Measurements from ENCODE around the gene MEP1A. TPM values are rescaled to one million over a fixed set of nuclear protein-coding genes. Genes with fewer than 3 reads are reported as not detected.
"Not testable (repeated sequence)": the region's sequence is repeated elsewhere in the genome, so short reads cannot be mapped to it uniquely, and the experiment has no call there.

Gene MEP1A
- total and polyA plus RNA-seq, 7 donors, result 0.36 to 45.6 (median 41.0) TPM; not detected in 3

DNA sequence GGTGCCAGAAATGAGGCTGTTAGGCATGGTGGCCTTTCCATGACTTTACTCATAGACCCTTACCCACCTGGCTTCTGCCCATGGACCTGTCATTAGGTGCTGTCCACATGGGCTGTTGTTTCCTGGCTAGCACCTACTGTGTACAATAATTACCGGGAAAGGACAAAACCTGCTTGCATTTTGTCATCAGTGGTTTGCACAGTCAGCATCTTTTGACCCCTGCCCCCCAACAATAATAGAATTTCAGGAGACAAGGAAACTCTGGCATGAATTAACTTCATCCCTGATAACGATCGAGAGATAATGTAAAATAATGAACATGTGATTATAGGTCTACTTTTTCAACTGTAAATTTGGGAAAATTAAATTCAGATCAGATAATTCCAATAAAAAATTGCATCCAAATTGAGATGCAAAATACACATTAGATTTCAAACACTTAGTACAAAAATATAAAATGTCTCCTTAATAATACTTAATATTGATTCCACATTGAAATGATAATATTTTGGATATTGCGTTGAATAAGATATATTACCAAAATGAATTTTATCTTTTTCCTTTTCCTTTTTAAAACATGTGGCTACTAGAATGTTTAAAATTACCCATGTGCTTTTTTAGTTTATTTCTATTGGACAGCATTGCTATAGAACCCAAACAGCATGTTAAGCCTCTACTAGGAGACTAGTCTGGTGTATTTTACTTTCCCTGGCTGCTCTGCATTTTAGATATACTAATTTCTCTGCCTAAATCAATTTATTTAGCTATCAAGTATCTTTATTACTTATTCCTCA lies 34.0 kb upstream of the MEP1A start:
- Histone ChIP-seq H3K4me1 (no peaks in the 10 kb centered on the region), H3K4me3 (no peak overlapping the region), H3K27me3 (no peaks in the 10 kb centered on the region), H3K36me3 (no peaks in the 10 kb centered on the region), H3K27ac (no peak overlapping the region), H3K9me3 (no peaks in the 10 kb centered on the region)
- no peak for DNase-seq
- TF ChIP-seq POLR2A (IDR thresholded peaks at IDR 0.05), result no peak
- no peak for TF ChIP-seq POLR2AphosphoS5 (IDR thresholded peaks at IDR 0.05)
- TF ChIP-seq, protein P1, sequence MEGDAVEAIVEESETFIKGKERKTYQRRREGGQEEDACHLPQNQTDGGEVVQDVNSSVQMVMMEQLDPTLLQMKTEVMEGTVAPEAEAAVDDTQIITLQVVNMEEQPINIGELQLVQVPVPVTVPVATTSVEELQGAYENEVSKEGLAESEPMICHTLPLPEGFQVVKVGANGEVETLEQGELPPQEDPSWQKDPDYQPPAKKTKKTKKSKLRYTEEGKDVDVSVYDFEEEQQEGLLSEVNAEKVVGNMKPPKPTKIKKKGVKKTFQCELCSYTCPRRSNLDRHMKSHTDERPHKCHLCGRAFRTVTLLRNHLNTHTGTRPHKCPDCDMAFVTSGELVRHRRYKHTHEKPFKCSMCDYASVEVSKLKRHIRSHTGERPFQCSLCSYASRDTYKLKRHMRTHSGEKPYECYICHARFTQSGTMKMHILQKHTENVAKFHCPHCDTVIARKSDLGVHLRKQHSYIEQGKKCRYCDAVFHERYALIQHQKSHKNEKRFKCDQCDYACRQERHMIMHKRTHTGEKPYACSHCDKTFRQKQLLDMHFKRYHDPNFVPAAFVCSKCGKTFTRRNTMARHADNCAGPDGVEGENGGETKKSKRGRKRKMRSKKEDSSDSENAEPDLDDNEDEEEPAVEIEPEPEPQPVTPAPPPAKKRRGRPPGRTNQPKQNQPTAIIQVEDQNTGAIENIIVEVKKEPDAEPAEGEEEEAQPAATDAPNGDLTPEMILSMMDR (IDR thresholded peaks at IDR 0.05), result no peak
- TF ChIP-seq EP300 (IDR thresholded peaks at IDR 0.05), result no peak
- intact Hi-C loops (cut with DNase I), result no loop called here
- WGBS, 2 donors, result 95 to 97% methylated on average over 4 of the region's 4 CpGs

DNA sequence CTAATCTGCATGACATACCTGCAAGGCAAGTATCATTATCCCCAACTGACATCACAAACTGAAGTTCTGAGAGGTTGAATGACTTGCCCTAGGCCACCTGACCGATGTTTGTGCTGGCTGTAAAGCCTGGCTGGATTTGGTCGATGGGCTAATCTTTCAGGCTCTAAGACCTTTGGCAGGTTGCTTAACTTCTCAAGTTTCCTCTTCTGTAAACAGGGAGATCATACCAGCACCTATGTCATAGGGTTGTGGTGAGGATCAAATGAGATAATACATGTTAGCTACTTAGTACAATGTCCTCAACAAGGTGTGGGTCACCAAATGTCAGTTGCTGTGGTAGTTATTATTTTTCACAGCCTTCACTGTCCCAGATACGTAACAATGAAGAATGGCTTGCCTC lies 32.3 kb upstream of the MEP1A start:
- H3K27ac ChIP-seq, result no peak overlapping the region
- no peak for DNase-seq
- intact Hi-C loops (cut with DNase I), result no loop called here
- TF ChIP-seq POLR2AphosphoS5 (IDR thresholded peaks at IDR 0.05) (no peak), EP300 (IDR thresholded peaks at IDR 0.05) (no peak), POLR2A (IDR thresholded peaks at IDR 0.05) (no peak)
- TF ChIP-seq, protein P1 (IDR thresholded peaks at IDR 0.05), result no peak
- H3K4me3 ChIP-seq, result no peak overlapping the region
- 78 to 85% methylated on average over 3 of the region's 3 CpGs for WGBS, 2 donors
- no peaks in the 10 kb centered on the region for H3K27me3 ChIP-seq
- H3K36me3 ChIP-seq, result no peaks in the 10 kb centered on the region
- H3K4me1 ChIP-seq, result no peaks in the 10 kb centered on the region
- no peaks in the 10 kb centered on the region for H3K9me3 ChIP-seq

DNA sequence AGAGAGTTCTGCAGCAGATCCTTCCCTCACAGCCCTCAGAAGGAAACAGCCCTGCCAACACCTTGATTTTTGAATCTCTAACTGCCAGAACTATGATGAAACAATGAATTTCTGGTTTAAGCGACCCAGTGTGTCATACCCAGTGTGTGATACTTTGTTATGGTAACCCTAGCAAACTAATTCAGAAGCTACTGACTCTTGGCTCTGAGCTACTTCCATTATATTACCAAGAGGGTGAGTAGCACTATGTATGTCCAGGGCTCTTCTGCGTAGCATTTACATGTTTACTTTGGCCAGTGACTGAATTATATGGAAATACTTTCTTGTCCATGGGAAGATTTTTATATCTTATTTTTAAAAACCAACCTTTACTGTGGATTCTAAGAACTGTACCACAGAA lies 29.7 kb upstream of the MEP1A start:
- Histone ChIP-seq H3K36me3 (no peaks in the 10 kb centered on the region), H3K4me3 (no peak overlapping the region), H3K27me3 (no peaks in the 10 kb centered on the region), H3K27ac (no peak overlapping the region), H3K9me3 (no peaks in the 10 kb centered on the region), H3K4me1 (no peaks in the 10 kb centered on the region)
- WGBS, 2 donors, result 90 to 91% methylated on average over 2 of the region's 2 CpGs
- no peak for TF ChIP-seq POLR2AphosphoS5 (IDR thresholded peaks at IDR 0.05)
- TF ChIP-seq, protein P1 (IDR thresholded peaks at IDR 0.05), result no peak
- no peak for TF ChIP-seq EP300 (IDR thresholded peaks at IDR 0.05)
- TF ChIP-seq POLR2A (IDR thresholded peaks at IDR 0.05), result no peak
- DNase-seq, result no peak
- intact Hi-C loops (cut with DNase I), result no loop called here

DNA sequence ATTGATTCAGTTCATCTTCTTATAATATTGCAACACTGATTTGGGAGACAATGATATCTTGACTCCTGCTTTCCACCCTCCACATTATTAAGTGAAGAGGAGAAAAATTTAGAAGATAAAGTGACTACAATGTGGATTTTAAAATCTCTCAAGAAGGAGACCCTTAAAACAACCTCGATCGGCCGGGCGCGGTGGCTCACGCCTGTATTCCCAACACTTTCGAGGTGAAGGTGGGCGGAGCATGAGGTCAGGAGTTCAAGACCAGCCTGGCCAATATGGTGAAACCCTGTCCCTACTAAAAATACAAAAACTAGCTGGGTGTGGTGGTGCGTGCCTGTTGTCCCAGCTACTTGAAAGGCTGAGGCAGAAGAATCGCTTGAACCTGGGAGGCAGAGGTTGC lies 28.9 kb upstream of the MEP1A start:
- H3K4me3 ChIP-seq; H3K36me3 ChIP-seq; H3K27me3 ChIP-seq; H3K9me3 ChIP-seq; H3K4me1 ChIP-seq; DNase-seq; H3K27ac ChIP-seq; intact Hi-C loops (cut with DNase I): not testable (repeated sequence)
- 89 to 93% methylated on average over 10 of the region's 10 CpGs for WGBS, 2 donors

DNA sequence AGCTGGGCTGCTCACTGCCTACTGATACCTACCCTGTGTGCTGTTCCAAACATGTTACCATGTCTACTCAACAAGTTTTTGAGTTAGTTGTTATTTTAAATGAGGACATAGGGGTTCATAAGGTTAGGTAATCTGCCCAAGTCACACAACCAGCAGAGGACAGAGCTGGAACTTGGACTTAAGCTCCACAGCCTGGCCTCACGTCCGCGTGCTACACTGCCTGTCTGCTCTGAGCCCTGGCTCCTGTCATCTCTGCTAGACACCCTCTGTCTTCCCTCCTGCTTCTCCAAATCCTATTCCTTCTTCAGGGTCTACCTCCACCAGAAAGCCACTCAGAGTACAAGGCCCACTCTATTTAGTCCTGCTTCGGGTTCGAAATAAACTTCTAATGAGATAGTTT lies 28.2 kb upstream of the MEP1A start:
- H3K9me3 ChIP-seq, result no peaks in the 10 kb centered on the region
- no peaks in the 10 kb centered on the region for H3K4me1 ChIP-seq
- H3K27me3 ChIP-seq, result no peaks in the 10 kb centered on the region
- H3K27ac ChIP-seq, result no peak overlapping the region
- no peaks in the 10 kb centered on the region for H3K36me3 ChIP-seq
- no peak overlapping the region for H3K4me3 ChIP-seq
- WGBS, 2 donors, result 93 to 95% methylated on average over 5 of the region's 5 CpGs
- intact Hi-C loops (cut with DNase I), result no loop called here
- no peak for DNase-seq
- TF ChIP-seq POLR2A (IDR thresholded peaks at IDR 0.05) (no peak), POLR2AphosphoS5 (IDR thresholded peaks at IDR 0.05) (no peak), EP300 (IDR thresholded peaks at IDR 0.05) (no peak)
- TF ChIP-seq, protein P1 (IDR thresholded peaks at IDR 0.05), result no peak
